Measurements from ENCODE around the gene AJAP1. TPM values are rescaled to one million over a fixed set of nuclear protein-coding genes. Genes with fewer than 3 reads are reported as not detected.

The AJAP1 gene
- total and polyA plus RNA-seq, 2 of the 8 experiments (the other 6 are each of a cell fraction or from before 2014, with no cell fraction given), result 1.9 to 6.2 TPM

DNA sequence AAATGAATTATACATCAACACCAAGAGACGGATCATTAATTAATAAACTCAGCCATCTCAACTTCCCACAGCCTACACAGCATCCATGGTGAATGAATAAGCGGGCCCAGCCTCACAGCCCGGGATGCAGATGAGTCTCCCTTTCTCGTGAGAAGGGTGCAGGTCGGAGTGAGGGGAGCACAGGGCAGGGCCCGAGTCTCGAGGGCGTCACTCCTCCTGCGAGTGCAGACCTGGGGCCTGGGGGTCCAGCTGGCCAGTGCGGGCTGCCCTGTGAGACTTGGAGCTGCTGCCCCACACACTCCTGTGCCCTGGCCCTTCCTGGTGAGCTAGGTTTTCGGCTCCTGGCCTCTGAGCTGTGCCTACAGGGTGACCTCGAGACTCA lies 74.7 kb downstream of the AJAP1 start (continued):
- TF ChIP-seq, protein P1, sequence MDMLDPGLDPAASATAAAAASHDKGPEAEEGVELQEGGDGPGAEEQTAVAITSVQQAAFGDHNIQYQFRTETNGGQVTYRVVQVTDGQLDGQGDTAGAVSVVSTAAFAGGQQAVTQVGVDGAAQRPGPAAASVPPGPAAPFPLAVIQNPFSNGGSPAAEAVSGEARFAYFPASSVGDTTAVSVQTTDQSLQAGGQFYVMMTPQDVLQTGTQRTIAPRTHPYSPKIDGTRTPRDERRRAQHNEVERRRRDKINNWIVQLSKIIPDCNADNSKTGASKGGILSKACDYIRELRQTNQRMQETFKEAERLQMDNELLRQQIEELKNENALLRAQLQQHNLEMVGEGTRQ (IDR thresholded peaks at IDR 0.05; ENCODE audit: low read length), result no peak
- TF ChIP-seq KDM5A (IDR thresholded peaks at IDR 0.05; ENCODE audit: low read length), result no peak
- TF ChIP-seq KDM1A (IDR thresholded peaks at IDR 0.05; ENCODE audit: borderline replicate concordance, low read length), result no peak

Measured in H1 (cell line).